SH-SY5Y (cell line): ENCODE data around the gene ZNF212.

Source experiments
- GATA2 ChIP-seq: IDR thresholded peaks from 2 replicates; pipeline ENCODE4 v1.6.1; 2011; ENCODE audit warnings: mild to moderate bottlenecking, low read depth, low read length
- GATA3 ChIP-seq: IDR thresholded peaks from 2 replicates; pipeline ENCODE4 v1.6.1; 2011; ENCODE audit warnings: low read depth, mild to moderate bottlenecking, low read length, moderate library complexity

DNA sequence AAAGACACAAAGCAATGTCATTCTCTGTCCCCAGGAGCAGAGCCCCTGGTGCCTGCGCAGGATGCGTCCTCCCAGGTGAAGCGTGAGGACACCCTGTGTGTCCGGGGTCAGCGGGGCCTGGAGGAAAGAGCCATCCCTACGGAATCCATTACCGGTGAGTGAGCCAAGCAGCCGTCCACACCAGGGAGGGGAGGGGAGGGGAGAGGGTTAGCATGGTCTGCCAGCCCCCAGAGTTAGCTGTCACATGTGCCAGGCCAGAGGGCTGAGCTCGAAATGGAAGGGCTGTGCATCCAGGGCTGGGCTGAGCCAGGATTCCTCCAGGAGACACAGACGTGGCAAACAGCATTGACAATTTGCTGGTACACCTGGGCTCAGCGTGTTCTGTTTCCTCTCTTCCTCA, 28.9 kb upstream of the ZNF212 start:
- TF ChIP-seq GATA2 (no peak), GATA3 (no peak)
